HepG2 (cell line): ENCODE data around the gene RRBP1. TPM values are rescaled to one million over a fixed set of nuclear protein-coding genes. Genes with fewer than 3 reads are reported as not detected.

Experiments used
- ATAC-seq: fragments of 200-7000 bp; cut with Tn5 transposase; 3 replicates; pipeline ENCODE4 v1.9.1; 2020; ENCODE audit warnings: mild to moderate bottlenecking, moderate library complexity
- BruUV-seq: library from RNA; stranded (reverse); fragments of 400-500 nt; replicated peaks from 2 replicates; lab custom pipeline; 2021; lab: Mats Ljungman, UMichigan
- CTCF ChIA-PET: fragments of 300-600 bp; formaldehyde crosslinking; extraction: SDS; loops from one replicate; lab custom pipeline; 2021; ENCODE audit warnings: low total read pairs, inconsistent platforms, low intra/inter-chr PET ratio; lab: Yijun Ruan, JAX
- POLR2A ChIA-PET: fragments of 350-600 bp; sonication (Branson Sonifier 250); formaldehyde crosslinking; loops from one replicate; lab custom pipeline; 2020; ENCODE audit warnings: antibody characterized with exemption, inconsistent platforms; lab: Yijun Ruan, JAX
- DNase-seq: peaks from one replicate; pipeline ENCODE4 v3.0.0-alpha.2; 2015; ENCODE audit warnings: low spot score
- FAIRE-seq: peaks from 3 replicates; lab custom pipeline; 2011; peaks lifted over from hg19 to GRCh38; lab: Jason Lieb, UNC
- H2AFZ ChIP-seq: one replicate; pipeline ENCODE4 v1.6.1; 2011; ENCODE audit warnings: low read length, inconsistent platforms
- H3K27ac ChIP-seq: fragments of 300-600 bp; 3 replicates; pipeline ENCODE4 v1.8.0; 2011; ENCODE audit warnings: mixed run types, mild to moderate bottlenecking, mixed read lengths, low read length, inconsistent platforms; ENCODE audit not compliant: insufficient read depth; ENCODE audit errors: extremely low read length
- H3K27me3 ChIP-seq, 2 experiments: fragments of 200-600 bp in 1 of 2; 2 replicates in 1 of 2; 3 replicates in 1 of 2; pipeline versions ENCODE4 v1.6.0 to v1.8.0; 2011; ENCODE audit warnings: low read length in 2 of 2, mild to moderate bottlenecking in 2 of 2, moderate library complexity in 2 of 2, inconsistent platforms in 1 of 2; ENCODE audit not compliant: insufficient read depth in 2 of 2, control insufficient read depth in 1 of 2
- H3K36me3 ChIP-seq, 2 experiments: fragments of 200-600 bp in 1 of 2; replicated peaks in 1 of 2; 2 replicates in 1 of 2; 3 replicates in 1 of 2; pipeline versions ENCODE4 v1.5.1 to v1.8.0; 2011; ENCODE audit warnings: low read length in 2 of 2, inconsistent platforms in 1 of 2; ENCODE audit not compliant: insufficient read depth in 2 of 2, control insufficient read depth in 1 of 2
- H3K4me1 ChIP-seq: 2 replicates; pipeline ENCODE4 v1.5.1; 2012; ENCODE audit warnings: low read length, inconsistent platforms; ENCODE audit not compliant: insufficient read depth
- H3K4me2 ChIP-seq: 2 replicates; pipeline ENCODE4 v1.6.0; 2011; ENCODE audit warnings: low read depth, low read length, inconsistent platforms
- H3K4me3 ChIP-seq, 3 experiments: fragments of 200-600 bp in 1 of 3; sonication (generic), shearing (Covaris generic) in 1 of 3; replicated peaks in 1 of 3; 2 replicates each; pipeline ENCODE4 v1.5.1; 2011 to 2016; ENCODE audit warnings: low read length in 3 of 3, inconsistent platforms in 2 of 3, low read depth in 2 of 3, mild to moderate bottlenecking in 2 of 3, control low read depth in 1 of 3, mixed read lengths in 1 of 3; ENCODE audit not compliant: insufficient read depth in 1 of 3
- H3K79me2 ChIP-seq: one replicate; pipeline ENCODE4 v1.6.1; 2011; ENCODE audit warnings: low read length, inconsistent platforms; ENCODE audit not compliant: insufficient read depth
- H3K9ac ChIP-seq: 2 replicates; pipeline ENCODE4 v1.6.0; 2011; ENCODE audit warnings: mild to moderate bottlenecking, low read depth, low read length, inconsistent platforms; ENCODE audit not compliant: insufficient read depth
- H3K9me3 ChIP-seq: 2 replicates; pipeline ENCODE4 v1.5.1; 2012; ENCODE audit warnings: mild to moderate bottlenecking, low read length
- H4K20me1 ChIP-seq: 2 replicates; pipeline ENCODE4 v1.6.0; 2011; ENCODE audit warnings: inconsistent platforms, mild to moderate bottlenecking, low read length, moderate library complexity; ENCODE audit not compliant: insufficient read depth
- ATAD3A ChIP-seq: sonication (generic); formaldehyde crosslinking; IDR thresholded peaks from 2 replicates; pipeline ENCODE4 v1.4.0; 2020; ENCODE audit warnings: missing genetic modification reagents
- BRD4 ChIP-seq: sonication (generic); formaldehyde crosslinking; IDR thresholded peaks from 2 replicates; pipeline ENCODE4 v1.4.0; 2020; ENCODE audit warnings: missing genetic modification reagents
- GATAD1 ChIP-seq: IDR thresholded peaks from 2 replicates; pipeline ENCODE4 v1.6.1; 2016; ENCODE audit warnings: missing genetic modification reagents, missing compliant biosample characterization
- GTF3A ChIP-seq: sonication (generic); formaldehyde crosslinking; conservative IDR thresholded peaks from 2 replicates; pipeline ENCODE4 v1.4.0; 2020; ENCODE audit warnings: mild to moderate bottlenecking, missing genetic modification reagents
- MBD4 ChIP-seq: IDR thresholded peaks from 2 replicates; pipeline ENCODE4 v1.6.1; 2012; ENCODE audit warnings: low read length, inconsistent platforms, borderline replicate concordance
- POLR2AphosphoS5 ChIP-seq: IDR thresholded peaks from 2 replicates; pipeline ENCODE4 v1.6.1; 2012; ENCODE audit warnings: low read depth, low read length
- SMAD1 ChIP-seq: sonication (generic); formaldehyde crosslinking; IDR thresholded peaks from 2 replicates; pipeline ENCODE4 v1.4.0; 2020; ENCODE audit warnings: missing genetic modification reagents, low read depth, mild to moderate bottlenecking, borderline replicate concordance
- SOX5 ChIP-seq: IDR thresholded peaks from 2 replicates; pipeline ENCODE4 v1.6.1; 2016; ENCODE audit warnings: borderline replicate concordance
- ZFP36L2 ChIP-seq: sonication (generic); formaldehyde crosslinking; IDR thresholded peaks from 2 replicates; pipeline ENCODE4 v1.4.0; 2020; ENCODE audit warnings: missing genetic modification reagents
- ZNF230 ChIP-seq: sonication (generic); formaldehyde crosslinking; IDR thresholded peaks from 2 replicates; pipeline ENCODE4 v1.4.0; 2020; ENCODE audit warnings: mild to moderate bottlenecking, missing genetic modification reagents
- ZNF24 ChIP-seq: fragments of 450-650 bp; IDR thresholded peaks from 2 replicates; pipeline ENCODE4 v1.6.1; 2017; ENCODE audit warnings: antibody characterized with exemption, mild to moderate bottlenecking
- ZNF292 ChIP-seq: sonication (generic); formaldehyde crosslinking; IDR thresholded peaks from 2 replicates; pipeline ENCODE4 v1.8.1; 2022; ENCODE audit warnings: mild to moderate bottlenecking, low read depth, missing genetic modification reagents, borderline replicate concordance
- ZNF556 ChIP-seq: sonication (generic); formaldehyde crosslinking; IDR thresholded peaks from 2 replicates; pipeline ENCODE4 v1.4.0; 2020; ENCODE audit warnings: mild to moderate bottlenecking, missing genetic modification reagents, borderline replicate concordance
- ZNF589 ChIP-seq: sonication (generic); formaldehyde crosslinking; conservative IDR thresholded peaks from 2 replicates; pipeline ENCODE4 v1.8.0; 2022; ENCODE audit warnings: mild to moderate bottlenecking, moderate library complexity, missing genetic modification reagents
- ZNF687 ChIP-seq: sonication (generic); formaldehyde crosslinking; IDR thresholded peaks from 2 replicates; pipeline ENCODE4 v1.5.1; 2020; ENCODE audit warnings: mild to moderate bottlenecking, missing genetic modification reagents, moderate library complexity
- ZNF879 ChIP-seq: sonication (generic); formaldehyde crosslinking; IDR thresholded peaks from 2 replicates; pipeline ENCODE4 v1.8.1; 2023; ENCODE audit warnings: missing genetic modification reagents
- WGBS: methylation state at CpG from one replicate; pipeline ENCODE4 v1.1.6; 2017; ENCODE audit warnings: low lambda C conversion rate; 5-methylcytosine and 5-hydroxymethylcytosine counted together
- in situ Hi-C: cut with HindIII; loops from 2 replicates; pipeline ENCODE4 v1.10.0; 2017; ENCODE audit warnings: low pct_unique_long_range_greater_than_20kb; ENCODE audit not compliant: extremely low pct_ligation_motif_present
- intact Hi-C: fragments of 100-400 bp; cut with micrococcal nuclease; formaldehyde crosslinking; loops from one replicate; pipeline ENCODE4 v1.10.0; 2022; ENCODE audit not compliant: unreplicated experiment
- polyA plus RNA-seq, 8 experiments: library from polyadenylated mRNA; depleted of rRNA in 3 of 8; stranded (reverse) in 7 of 8; unstranded in 1 of 8; fragments of >200 nt; fragmentation: Illumina TruSeq in 4 of 8; extraction: Trizol in 4 of 8; gene quantifications; 2 replicates each; pipeline versions ENCODE4 v1.2.1 to v1.2.3, GENCODE V29; 2011 to 2016; ENCODE audit warnings: low read depth in 4 of 8, missing spikeins in 1 of 8, mixed read lengths in 1 of 8; ENCODE audit not compliant: insufficient read depth in 1 of 8
- total RNA-seq, 5 experiments: library from RNA; depleted of rRNA; stranded (reverse); fragments of >200 nt; fragmentation: Illumina TruSeq; extraction: Trizol; gene quantifications; 2 replicates each; pipeline ENCODE4 v1.2.3, GENCODE V29; 2016; ENCODE audit warnings: low read depth in 1 of 5
- TF ChIP-seq, protein P1 (sequence below): sonication (generic); formaldehyde crosslinking; IDR thresholded peaks from 2 replicates; pipeline ENCODE4 v1.4.0; 2020; ENCODE audit warnings: mild to moderate bottlenecking, missing genetic modification reagents

RRBP1 gene
- total and polyA plus RNA-seq, 2 of the 13 experiments (the other 11 are each of a cell fraction or from before 2014, with no cell fraction given), result 150 to 222 TPM

DNA sequence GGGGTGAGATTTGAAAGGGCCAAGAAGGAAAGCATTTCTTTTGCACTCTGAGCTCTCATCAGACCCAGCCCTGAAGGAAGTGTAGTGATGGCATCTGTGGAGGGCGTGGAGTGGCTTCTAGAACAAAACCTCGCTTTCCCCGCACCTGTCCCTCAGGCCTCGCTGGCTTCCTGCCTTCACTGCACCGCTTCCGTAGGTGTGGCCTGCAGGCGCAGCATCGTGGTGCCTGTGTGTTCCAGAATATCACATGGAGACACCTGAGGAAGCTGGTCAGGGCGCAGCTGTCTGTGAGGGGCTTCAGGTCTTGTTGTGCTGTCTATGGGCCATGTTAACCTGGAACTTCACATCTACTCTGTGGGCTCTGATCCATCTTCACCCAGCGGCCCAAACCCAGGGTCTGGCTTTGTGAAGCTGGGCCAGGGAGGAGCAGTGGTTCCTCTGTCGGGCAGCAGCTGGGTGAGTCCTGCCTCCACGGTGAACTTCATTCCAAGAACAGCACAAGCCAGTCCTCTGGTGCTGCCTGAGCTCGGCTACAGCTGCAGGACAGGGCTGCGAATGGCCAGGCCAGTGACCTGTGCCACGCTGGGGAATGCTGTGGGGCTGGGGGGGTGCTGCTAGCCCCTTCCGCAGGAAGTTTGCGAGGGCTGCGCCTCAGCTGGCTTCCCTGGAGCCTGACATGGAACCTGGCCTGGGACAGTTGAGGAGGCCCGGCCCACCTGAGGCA is 71.3 kb downstream of the RRBP1 start (continued):
- TF ChIP-seq SMAD1 (0 out of 2 replicates have a peak, but pooled peaks have one; percentile 56), ZFP36L2 (CRISPR knock-in tag) (no peak), GATAD1 (CRISPR knock-in tag) (no peak), ATAD3A (CRISPR knock-in tag) (no peak)

DNA sequence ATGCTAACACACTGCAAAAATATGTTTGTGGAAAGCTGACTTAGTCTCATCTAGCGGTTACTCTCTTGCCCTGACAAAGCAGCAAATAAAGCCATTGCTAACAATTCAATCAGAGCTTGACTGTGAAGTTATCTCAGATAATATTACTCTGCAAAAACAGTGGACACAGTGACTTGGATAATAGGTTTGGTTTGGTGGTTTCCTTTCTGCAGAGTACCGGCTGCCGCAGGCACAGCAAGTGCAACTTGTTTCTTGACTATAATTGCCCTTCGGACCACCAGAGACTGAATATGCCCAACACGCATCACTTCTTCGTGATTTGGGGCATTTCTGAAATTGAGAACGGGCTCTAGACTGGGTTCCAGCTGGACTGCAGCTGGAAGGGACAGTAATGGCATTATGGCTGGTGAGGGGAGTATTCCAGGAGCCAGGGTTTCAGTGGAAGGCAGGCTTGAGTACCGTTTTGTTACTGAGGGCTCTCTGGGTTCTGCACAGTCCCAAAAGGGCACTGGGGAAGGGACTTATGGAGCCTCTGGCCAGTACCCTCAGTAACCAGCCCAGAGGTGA is 72.1 kb downstream of the RRBP1 start:
- Histone ChIP-seq H3K79me2 (no peaks in the 10 kb centered on the region), H3K9me3 (no peaks in the 10 kb centered on the region), H3K27ac (no peak overlapping the region), H2AFZ (no peak overlapping the region), H3K36me3 (peaks cover 4 to 14% of the 10 kb centered on the region in 2 experiments; a peak in 3 of 5 replicates), H4K20me1 (peaks cover 15% of the 10 kb centered on the region), H3K4me3 (no peak overlapping the region), H3K27me3 (no peaks in the 10 kb centered on the region), H3K9ac (no peak overlapping the region), H3K4me2 (no peak overlapping the region), H3K4me1 (peaks cover 37% of the 10 kb centered on the region)
- intact Hi-C loops, result no loop called here
- ATAC-seq (no peak), FAIRE-seq (no peak), DNase-seq (no peak)
- in situ Hi-C loops, result loop anchor here (5.0 kb wide), 1 partner anchor 73 kb away; no protein-coding TSS in a partner anchor
- 97% methylated on average over 8 of the region's 8 CpGs for WGBS
- ChIA-PET CTCF (no interaction called here), POLR2A (interaction anchor here (1.2 kb wide), 2 partner anchors 40 to 72 kb away, joined by 3 read pairs; partner anchors contain the start of genes DSTN and RRBP1)
- no TSS peak for BruUV-seq
- no peak for TF ChIP-seq MBD4
- peak; percentile 25; the same call in 1 of the 2 replicates for TF ChIP-seq POLR2AphosphoS5
- TF ChIP-seq ZNF879, result 0 out of 2 replicates have a peak, but pooled peaks have one; percentile 44
- TF ChIP-seq BRD4 (CRISPR knock-in tag), result no peak
- TF ChIP-seq, protein P1, sequence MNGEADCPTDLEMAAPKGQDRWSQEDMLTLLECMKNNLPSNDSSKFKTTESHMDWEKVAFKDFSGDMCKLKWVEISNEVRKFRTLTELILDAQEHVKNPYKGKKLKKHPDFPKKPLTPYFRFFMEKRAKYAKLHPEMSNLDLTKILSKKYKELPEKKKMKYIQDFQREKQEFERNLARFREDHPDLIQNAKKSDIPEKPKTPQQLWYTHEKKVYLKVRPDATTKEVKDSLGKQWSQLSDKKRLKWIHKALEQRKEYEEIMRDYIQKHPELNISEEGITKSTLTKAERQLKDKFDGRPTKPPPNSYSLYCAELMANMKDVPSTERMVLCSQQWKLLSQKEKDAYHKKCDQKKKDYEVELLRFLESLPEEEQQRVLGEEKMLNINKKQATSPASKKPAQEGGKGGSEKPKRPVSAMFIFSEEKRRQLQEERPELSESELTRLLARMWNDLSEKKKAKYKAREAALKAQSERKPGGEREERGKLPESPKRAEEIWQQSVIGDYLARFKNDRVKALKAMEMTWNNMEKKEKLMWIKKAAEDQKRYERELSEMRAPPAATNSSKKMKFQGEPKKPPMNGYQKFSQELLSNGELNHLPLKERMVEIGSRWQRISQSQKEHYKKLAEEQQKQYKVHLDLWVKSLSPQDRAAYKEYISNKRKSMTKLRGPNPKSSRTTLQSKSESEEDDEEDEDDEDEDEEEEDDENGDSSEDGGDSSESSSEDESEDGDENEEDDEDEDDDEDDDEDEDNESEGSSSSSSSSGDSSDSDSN (CRISPR knock-in tag), result no peak
- TF ChIP-seq ZNF687 (CRISPR knock-in tag), result no peak
- TF ChIP-seq ZNF24, result no peak
- TF ChIP-seq ZNF230 (CRISPR knock-in tag), result no peak
- 0 out of 2 replicates have a peak, but pooled peaks have one; percentile 41 for TF ChIP-seq GTF3A (CRISPR knock-in tag)
- TF ChIP-seq ZNF556, result no peak
- no peak for TF ChIP-seq SOX5 (CRISPR knock-in tag)
- no peak for TF ChIP-seq ZNF589 (CRISPR knock-in tag)
- no peak for TF ChIP-seq ZNF292 (CRISPR knock-in tag)
